Activated CD4-positive, alpha-beta T cell treated with anti-CD3 and anti-CD28 coated beads for 36 hours (primary cell): Measurements from ENCODE around the gene FAM114A1. TPM values are rescaled to one million over a fixed set of nuclear protein-coding genes. Genes with fewer than 3 reads are reported as not detected.

Experiments
- ATAC-seq: fragments of 200-7000 bp; cut with Tn5 transposase; one replicate; pipeline ENCODE4 v1.10.0; 2021; ENCODE audit warnings: mild to moderate bottlenecking, moderate library complexity
- CTCF ChIA-PET: fragments of 350-600 bp; sonication (Branson Sonifier 250); formaldehyde crosslinking; loops from one replicate; lab custom pipeline; 2021; ENCODE audit warnings: antibody characterized with exemption; lab: Charles Lee
- POLR2A ChIA-PET: fragments of 350-600 bp; sonication (Branson Sonifier 250); formaldehyde crosslinking; loops from one replicate; lab custom pipeline; 2021; ENCODE audit warnings: antibody characterized with exemption, inconsistent platforms; lab: Charles Lee
- DNase-seq: peaks from one replicate; pipeline ENCODE4 v3.0.0-alpha.2; 2020
- H3K27ac Mint-ChIP-seq: one replicate; pipeline ENCODE4 v1.8.0; 2021; ENCODE audit warnings: mixed read lengths
- H3K27me3 Mint-ChIP-seq: one replicate; pipeline ENCODE4 v1.8.0; 2021; ENCODE audit warnings: mixed read lengths
- H3K36me3 Mint-ChIP-seq: one replicate; pipeline ENCODE4 v1.8.0; 2021; ENCODE audit warnings: low read depth, mixed read lengths
- H3K4me1 Mint-ChIP-seq: one replicate; pipeline ENCODE4 v1.8.0; 2021; ENCODE audit warnings: mixed read lengths
- H3K4me3 Mint-ChIP-seq: one replicate; pipeline ENCODE4 v1.8.0; 2021; ENCODE audit warnings: mild to moderate bottlenecking, moderate library complexity, mixed read lengths
- H3K9me3 Mint-ChIP-seq: one replicate; pipeline ENCODE4 v1.8.0; 2021; ENCODE audit warnings: low read depth, mixed read lengths
- intact Hi-C, 2 experiments: fragments of 100-400 bp; cut with DNase I in 1 of 2; cut with micrococcal nuclease in 1 of 2; formaldehyde crosslinking; loops; one replicate each; pipeline versions ENCODE4 v1.14.2 to v1.15.1; 2022 to 2024; cut with DNase I, micrococcal nuclease
- total RNA-seq, 2 experiments: library from RNA; stranded (reverse); gene quantifications; one replicate each; pipeline ENCODE4 v1.2.3, GENCODE V29; 2021

The FAM114A1 gene
- total RNA-seq, 2 experiments from 2014 or later, result 0.26 to 0.32 TPM

DNA sequence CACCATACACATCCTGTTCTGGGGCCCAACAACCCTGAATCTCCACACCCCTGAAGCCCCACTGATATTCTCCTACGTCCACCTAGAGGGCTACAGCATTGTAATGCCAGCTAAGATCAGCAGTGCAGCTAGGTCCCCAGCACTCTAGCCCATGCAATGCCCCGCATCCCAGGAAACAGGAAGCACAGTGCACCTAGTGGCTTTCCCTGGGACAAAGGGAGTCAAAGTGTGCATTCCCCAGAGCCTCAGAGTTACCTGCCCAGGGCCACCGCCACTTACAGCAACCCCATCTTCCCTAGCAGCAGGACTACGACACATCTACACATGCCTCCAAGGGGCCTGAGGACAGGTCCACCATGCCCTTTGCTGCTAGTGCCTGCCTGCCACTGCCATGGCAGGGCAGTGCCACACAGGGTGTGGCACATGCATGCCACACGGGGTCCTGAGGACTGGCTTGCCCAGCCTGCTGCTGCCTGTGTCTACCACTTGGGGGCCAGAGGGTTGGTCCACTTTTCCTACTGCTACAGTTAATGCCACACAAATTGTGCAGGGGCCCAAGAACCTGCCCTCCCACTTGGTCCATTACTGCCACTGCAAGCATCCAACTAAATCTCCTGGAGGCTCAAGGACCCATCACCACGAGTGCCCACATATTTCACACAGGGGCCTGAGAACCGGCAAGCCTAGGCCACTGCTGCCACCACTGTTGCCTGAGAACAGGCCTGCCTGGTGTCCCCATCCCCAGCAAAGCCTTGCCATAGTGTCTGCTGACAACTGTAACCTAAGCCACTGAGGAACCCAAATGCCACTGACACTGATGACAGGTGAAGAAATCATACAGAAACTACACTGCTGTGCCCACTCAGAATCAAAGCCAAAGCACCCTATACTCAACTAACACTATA, 34.7 kb upstream of the FAM114A1 start:
- Mint-ChIP-seq H3K4me3 (no peak overlapping the region), H3K9me3 (peaks cover 11% of the 10 kb centered on the region), H3K4me1 (peaks cover 8% of the 10 kb centered on the region), H3K27ac (no peak overlapping the region), H3K36me3 (peaks cover 7% of the 10 kb centered on the region), H3K27me3 (no peaks in the 10 kb centered on the region)
- ChIA-PET POLR2A (no interaction called here), CTCF (interaction anchor here (0.6 to 1.2 kb wide), 2 partner anchors 74 to 87 kb away, joined by 3 to 4 read pairs; no protein-coding TSS in a partner anchor)
- ATAC-seq (no peak), DNase-seq (peak; percentile 13)
- intact Hi-C loops, result no loop called here

DNA sequence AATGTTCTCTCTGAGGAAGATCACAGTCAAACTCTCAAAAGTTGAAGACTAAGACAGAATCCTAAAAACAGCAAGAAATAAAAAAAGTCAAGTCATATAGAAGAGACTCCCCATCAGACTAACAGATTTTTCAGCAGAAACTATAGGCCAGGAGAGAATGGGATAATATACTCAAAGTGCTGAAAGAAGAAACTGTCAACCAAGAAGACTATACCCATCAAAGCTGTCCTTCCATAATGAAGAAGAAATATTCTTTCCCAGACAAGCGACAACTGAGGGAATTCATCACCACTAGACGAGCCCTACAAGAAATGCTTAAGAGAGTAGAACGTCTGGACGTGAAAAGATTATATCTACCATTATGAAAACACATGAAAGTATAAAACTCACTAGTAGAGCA, 33.0 kb upstream of the FAM114A1 start:
- no peak for DNase-seq
- POLR2A ChIA-PET, result no interaction called here
- H3K4me3 Mint-ChIP-seq, result no peak overlapping the region
- peaks cover 11% of the 10 kb centered on the region for H3K9me3 Mint-ChIP-seq
- H3K27me3 Mint-ChIP-seq, result no peaks in the 10 kb centered on the region
- no peak overlapping the region for H3K27ac Mint-ChIP-seq
- ATAC-seq, result no peak
- H3K4me1 Mint-ChIP-seq, result peaks cover 17% of the 10 kb centered on the region
- H3K36me3 Mint-ChIP-seq, result peaks cover 7% of the 10 kb centered on the region
- intact Hi-C loops, result no loop called here
- CTCF ChIA-PET, result interaction anchor here (1.0 to 1.5 kb wide), 5 partner anchors 10 to 76 kb away, joined by 3 to 4 read pairs (median 3); partner anchors contain the start of gene TLR1

DNA sequence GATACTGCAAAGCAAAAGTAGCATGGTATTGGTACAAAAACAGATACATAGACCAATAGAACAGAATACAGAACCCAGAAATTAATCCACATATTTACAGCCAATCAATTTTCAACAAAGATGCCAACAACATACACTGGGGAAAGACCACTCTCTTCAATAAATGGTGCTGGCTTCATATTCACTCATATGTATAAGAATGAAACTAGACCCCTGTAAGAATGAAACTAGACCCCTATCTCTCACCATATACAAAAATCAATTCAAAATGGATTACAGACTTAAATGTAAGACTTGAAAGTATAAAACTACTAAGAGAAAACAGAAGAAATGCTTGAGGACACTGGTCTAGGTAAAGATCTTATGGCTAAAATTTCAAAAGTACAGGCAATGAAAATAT, 30.3 kb upstream of the FAM114A1 start:
- intact Hi-C loops, result no loop called here
- POLR2A ChIA-PET, result no interaction called here
- Mint-ChIP-seq H3K4me3 (no peak overlapping the region), H3K27me3 (no peaks in the 10 kb centered on the region), H3K4me1 (peaks cover 17% of the 10 kb centered on the region), H3K9me3 (peaks cover 11% of the 10 kb centered on the region), H3K36me3 (peaks cover 7% of the 10 kb centered on the region), H3K27ac (no peak overlapping the region)
- CTCF ChIA-PET, result interaction anchor here (1.1 kb wide), 1 partner anchor 55 kb away, joined by 4 read pairs; the partner anchor contains the start of gene TLR10
- ATAC-seq (peak; percentile 44), DNase-seq (no peak)

DNA sequence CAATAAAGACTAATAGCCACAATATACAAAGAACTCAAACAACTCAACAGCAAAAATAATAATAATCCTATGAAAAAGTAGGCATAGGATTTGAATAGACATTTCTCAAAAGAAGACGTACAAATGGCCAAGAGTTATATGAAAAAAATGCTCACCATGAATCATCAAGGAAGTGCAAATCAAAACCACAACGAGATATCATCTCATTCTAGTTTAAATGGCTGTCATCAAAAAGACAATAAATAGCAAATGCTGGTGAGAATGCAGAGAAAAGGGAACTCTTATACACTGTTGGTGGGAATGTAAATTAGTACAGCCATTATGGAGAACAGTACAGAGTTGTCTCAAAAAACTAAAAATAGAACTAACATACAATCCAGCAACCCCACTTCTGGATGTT, 29.8 kb upstream of the FAM114A1 start:
- H3K9me3 Mint-ChIP-seq, result peaks cover 11% of the 10 kb centered on the region
- H3K27ac Mint-ChIP-seq, result no peak overlapping the region
- peaks cover 7% of the 10 kb centered on the region for H3K36me3 Mint-ChIP-seq
- CTCF ChIA-PET, result interaction anchor here (0.6 to 1.2 kb wide), 2 partner anchors 18 to 23 kb away, joined by 4 to 5 read pairs; no protein-coding TSS in a partner anchor
- no peak for DNase-seq
- no peak overlapping the region for H3K4me3 Mint-ChIP-seq
- intact Hi-C loops, result no loop called here
- H3K27me3 Mint-ChIP-seq, result no peaks in the 10 kb centered on the region
- peaks cover 17% of the 10 kb centered on the region for H3K4me1 Mint-ChIP-seq
- ATAC-seq, result peak; percentile 64
- POLR2A ChIA-PET, result no interaction called here

DNA sequence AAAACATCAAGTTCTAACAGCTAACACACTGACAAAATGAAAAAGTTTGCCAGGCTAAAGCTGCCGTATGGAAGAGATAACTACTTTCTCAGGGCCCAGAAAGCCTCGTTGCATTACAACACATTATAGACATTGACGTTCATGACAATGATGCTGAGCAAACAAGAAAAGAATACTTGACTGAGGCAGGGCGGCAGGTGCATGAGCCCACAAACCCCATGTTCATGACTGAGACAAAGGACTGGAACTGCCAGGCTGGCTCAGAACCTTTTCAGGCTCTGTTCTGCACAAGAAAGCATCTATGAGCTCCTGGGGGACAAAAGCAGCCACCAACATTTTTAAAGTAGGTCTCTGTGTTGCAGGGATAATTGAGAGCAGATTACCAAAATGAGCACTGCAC, 24.6 kb upstream of the FAM114A1 start:
- ChIA-PET CTCF (interaction anchor here (1.1 kb wide), 1 partner anchor 84 kb away, joined by 5 read pairs; no protein-coding TSS in a partner anchor), POLR2A (interaction anchor here (0.7 kb wide), 1 partner anchor 679 kb away, joined by 4 read pairs; no protein-coding TSS in a partner anchor)
- Mint-ChIP-seq H3K4me1 (peaks cover 7% of the 10 kb centered on the region), H3K4me3 (no peak overlapping the region), H3K9me3 (peaks cover 1% of the 10 kb centered on the region), H3K27me3 (no peaks in the 10 kb centered on the region), H3K36me3 (no peaks in the 10 kb centered on the region), H3K27ac (no peak overlapping the region)
- ATAC-seq (no peak), DNase-seq (no peak)
- intact Hi-C loops, result no loop called here

DNA sequence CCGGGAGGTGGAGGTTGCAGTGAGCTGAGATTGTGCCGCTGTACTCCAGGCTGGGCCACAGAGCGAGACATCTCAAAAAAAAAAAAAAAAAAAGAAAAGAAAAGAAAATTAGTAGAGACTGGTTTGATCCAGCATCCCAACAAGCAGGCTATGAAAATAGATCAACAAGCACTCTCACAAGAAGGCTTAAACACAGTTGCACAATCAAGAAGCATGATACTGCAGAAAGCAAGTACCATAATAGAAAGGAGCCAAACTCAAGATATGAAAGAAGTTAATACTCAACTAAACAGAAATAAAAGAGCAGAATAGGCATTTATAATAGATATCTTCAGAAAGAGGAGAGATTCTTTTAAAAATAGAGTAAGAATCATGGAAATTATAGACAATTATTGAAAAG, 21.6 kb upstream of the FAM114A1 start:
- Mint-ChIP-seq H3K9me3 (peaks cover 17% of the 10 kb centered on the region), H3K27me3 (no peaks in the 10 kb centered on the region), H3K4me3 (no peak overlapping the region), H3K36me3 (peaks cover 4% of the 10 kb centered on the region), H3K27ac (no peak overlapping the region), H3K4me1 (no peaks in the 10 kb centered on the region)
- ATAC-seq (no peak), DNase-seq (no peak)
- ChIA-PET POLR2A (no interaction called here), CTCF (interaction anchor here (0.5 to 1.6 kb wide), 4 partner anchors 10 to 397 kb away, joined by 4 to 7 read pairs (median 6); no protein-coding TSS in a partner anchor)
- intact Hi-C loops, result no loop called here

DNA sequence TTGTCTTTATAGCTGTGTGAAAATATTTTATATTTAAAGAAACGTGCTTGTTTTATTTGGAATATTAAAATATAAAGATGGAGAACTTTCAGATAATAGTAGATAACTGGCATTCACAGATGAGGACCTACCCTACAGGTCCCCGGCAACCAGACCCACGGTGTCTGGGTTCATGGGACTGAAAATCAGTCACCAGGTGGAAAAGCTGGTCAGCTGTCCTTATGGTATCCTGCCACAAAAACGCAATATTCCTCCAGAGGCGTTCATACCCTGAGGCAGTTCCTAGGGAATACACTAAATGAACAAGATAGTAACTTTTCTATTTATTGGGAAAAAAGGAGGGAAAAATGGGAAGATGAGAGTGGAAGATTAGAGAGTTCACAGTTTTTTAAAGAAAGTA, 12.1 kb upstream of the FAM114A1 start:
- Mint-ChIP-seq H3K27ac (peak overlapping the region; percentile 90), H3K9me3 (no peaks in the 10 kb centered on the region), H3K4me1 (peaks cover 32% of the 10 kb centered on the region), H3K36me3 (no peaks in the 10 kb centered on the region), H3K27me3 (no peaks in the 10 kb centered on the region), H3K4me3 (peak overlapping the region; percentile 74)
- ATAC-seq (no peak), DNase-seq (no peak)
- ChIA-PET POLR2A (no interaction called here), CTCF (interaction anchor here (0.6 to 4.5 kb wide), 26 partner anchors 9 to 682 kb away, joined by 3 to 75 read pairs (median 4); partner anchors contain the start of genes FAM114A1 and TLR10)
- intact Hi-C loops, result loop anchor here in 1 of 2 experiments (5.0 kb wide), 1 partner anchor 678 kb away; no protein-coding TSS in a partner anchor

DNA sequence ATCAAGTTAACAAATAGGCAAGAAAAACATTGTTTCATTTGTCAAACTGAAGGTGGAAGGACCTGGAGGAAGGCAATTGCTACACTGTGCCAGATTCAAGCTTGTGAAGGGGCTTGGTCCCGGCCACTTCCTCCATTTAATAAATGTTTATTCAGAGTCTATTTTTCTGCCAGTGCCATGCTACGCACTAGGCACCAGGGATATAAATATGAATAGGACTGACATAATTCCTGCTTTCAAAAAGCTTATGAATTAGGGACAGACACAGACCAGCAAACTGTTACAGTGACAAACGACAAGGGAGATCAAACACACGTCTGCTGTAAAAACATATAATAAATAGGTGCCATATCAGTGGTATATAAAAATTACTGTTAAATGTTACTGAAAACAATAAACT, 11.6 kb upstream of the FAM114A1 start:
- Mint-ChIP-seq H3K4me3 (peak overlapping the region; percentile 74), H3K27ac (peak overlapping the region; percentile 90), H3K27me3 (no peaks in the 10 kb centered on the region), H3K36me3 (no peaks in the 10 kb centered on the region), H3K4me1 (peaks cover 32% of the 10 kb centered on the region), H3K9me3 (no peaks in the 10 kb centered on the region)
- DNase-seq, result no peak
- intact Hi-C loops, result loop anchor here (1.0 to 5.0 kb wide), 5 partner anchors 33 to 679 kb away; partner anchors contain the start of gene TLR1 (in 2 of the 2)
- CTCF ChIA-PET, result interaction anchor here (0.6 to 4.5 kb wide), 25 partner anchors 9 to 682 kb away, joined by 3 to 75 read pairs (median 5); partner anchors contain the start of genes FAM114A1 and TLR10
- no peak for ATAC-seq
- POLR2A ChIA-PET, result no interaction called here

DNA sequence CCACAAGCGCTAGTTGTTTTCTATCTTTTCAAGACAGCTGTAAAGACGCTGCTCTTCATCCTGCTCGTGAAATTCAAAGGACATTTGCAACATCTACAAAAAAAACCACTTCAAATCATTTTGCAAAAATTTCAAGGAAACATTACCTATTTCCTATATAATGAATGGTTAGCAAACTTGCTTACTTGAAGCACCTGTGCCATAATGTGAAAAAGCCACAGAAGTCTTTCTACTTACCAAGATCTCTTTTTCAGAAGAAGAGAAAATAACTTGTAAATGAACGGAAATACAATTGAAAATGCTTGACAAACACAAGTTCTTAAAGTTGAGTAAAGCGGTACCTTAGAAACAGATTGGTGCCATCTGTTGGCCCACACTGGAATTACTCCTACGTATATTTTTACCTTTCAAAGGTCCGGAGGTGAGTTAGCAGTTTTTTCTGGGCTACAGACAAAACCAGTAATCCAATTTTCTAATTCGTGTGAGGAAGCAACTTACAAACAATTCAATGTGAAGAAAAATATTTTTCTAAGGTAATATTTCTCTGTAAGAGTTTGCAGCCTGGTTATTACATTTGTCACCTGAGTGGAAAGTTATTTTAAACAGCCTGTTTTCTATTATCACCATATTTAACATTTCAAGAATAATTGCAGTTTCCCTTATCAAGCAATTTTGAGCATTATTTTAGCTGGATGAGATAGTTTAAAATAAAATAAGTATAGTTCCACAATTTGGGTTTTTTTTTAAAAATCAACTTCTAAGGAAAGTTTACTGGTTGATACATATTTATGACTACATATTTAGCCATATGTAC, 10.9 kb upstream of the FAM114A1 start, which contains the start of gene TLR6:
Gene TLR6 (minus strand): TSS at position 294 of the 814 bp plus-strand sequence. CDS start 27,344 bp downstream, outside the sequence.
- Mint-ChIP-seq H3K36me3 (no peaks in the 10 kb centered on the region), H3K9me3 (no peaks in the 10 kb centered on the region), H3K27ac (peak within 1 kb of the TSS; percentile 90), H3K27me3 (no peaks in the 10 kb centered on the region), H3K4me1 (peaks cover 32% of the 10 kb centered on the region), H3K4me3 (peak within 1 kb of the TSS; percentile 74)
- ChIA-PET CTCF (interaction anchor here (0.8 to 4.5 kb wide), 21 partner anchors 9 to 683 kb away, joined by 3 to 75 read pairs (median 5); partner anchors contain the start of genes FAM114A1 and TLR10), POLR2A (no interaction called here)
- intact Hi-C loops, result loop anchor here (1.0 to 5.0 kb wide), 5 partner anchors 33 to 679 kb away; partner anchors contain the start of gene TLR1 (in 2 of the 2)
- ATAC-seq, result peak; percentile 38
- peak; percentile 79 for DNase-seq

DNA sequence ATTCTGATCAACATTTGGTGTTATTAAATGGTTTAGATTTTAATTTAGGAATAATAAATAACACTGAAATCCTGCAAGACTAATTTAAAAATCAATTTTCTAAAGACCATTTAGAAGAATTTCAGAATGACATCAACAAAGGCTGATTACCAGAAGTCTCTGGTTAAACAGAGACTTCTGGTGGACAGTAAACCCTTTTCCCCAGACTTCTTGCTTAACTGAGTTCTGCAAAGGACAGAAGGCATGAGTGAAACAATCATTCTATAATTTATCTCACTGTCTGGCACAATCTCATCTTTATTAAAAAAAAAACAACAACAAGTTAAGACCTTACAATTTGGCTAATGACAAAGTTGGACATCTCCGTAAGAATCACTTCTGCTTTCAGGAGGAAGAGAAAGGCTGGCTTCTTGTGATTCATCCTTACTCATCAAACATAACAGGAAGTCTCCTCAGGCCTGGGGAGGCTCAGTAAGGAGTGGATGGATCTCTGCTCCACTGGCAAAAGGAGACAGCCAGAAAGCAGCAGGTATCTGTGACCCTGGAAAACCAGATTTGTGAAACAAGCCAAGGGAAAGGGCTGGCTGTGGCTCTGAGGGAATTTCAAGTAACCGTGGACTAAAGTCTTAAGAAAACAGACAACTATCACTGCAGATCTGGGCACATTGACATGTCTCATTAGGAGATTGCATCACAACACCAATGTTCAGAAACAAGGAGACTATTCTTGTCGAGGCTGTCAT, 10.1 kb upstream of the FAM114A1 start:
- ChIA-PET POLR2A (no interaction called here), CTCF (interaction anchor here (0.8 to 4.5 kb wide), 6 partner anchors 9 to 99 kb away, joined by 3 to 75 read pairs (median 12); partner anchors contain the start of gene FAM114A1)
- Mint-ChIP-seq H3K4me1 (peaks cover 32% of the 10 kb centered on the region), H3K27ac (peak overlapping the region; percentile 83), H3K36me3 (no peaks in the 10 kb centered on the region), H3K4me3 (peak overlapping the region; percentile 43), H3K9me3 (no peaks in the 10 kb centered on the region), H3K27me3 (no peaks in the 10 kb centered on the region)
- ATAC-seq (peak; percentile 86), DNase-seq (peak; percentile 58)
- intact Hi-C loops, result loop anchor here (2.0 to 5.0 kb wide), 2 partner anchors 53 to 680 kb away; partner anchors contain the start of gene TLR1 (in 1 of the 2)
